ENCODE results near the gene DCAF12.

The DCAF12 gene

DNA sequence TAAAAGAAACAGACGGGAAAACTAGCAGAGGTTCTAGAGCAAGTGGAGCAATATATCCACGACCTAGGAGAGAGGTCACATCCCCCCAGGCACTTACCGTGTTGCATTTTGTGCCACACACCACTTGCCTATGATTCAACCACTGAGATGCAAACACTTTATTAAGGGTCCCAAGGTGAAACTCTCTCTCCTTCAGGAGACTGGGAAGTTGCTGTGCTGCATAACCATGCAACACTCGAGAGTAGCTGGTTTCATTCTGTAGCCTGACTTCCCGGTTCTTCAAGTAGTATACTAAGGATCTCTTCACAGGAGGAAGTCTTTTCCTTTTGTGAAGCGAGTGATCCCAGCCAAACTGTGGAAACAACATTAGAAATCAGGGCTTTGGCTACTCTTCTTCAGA, 1.6 kb downstream of the DCAF12 start:
- no peak for DNase-seq

DNA sequence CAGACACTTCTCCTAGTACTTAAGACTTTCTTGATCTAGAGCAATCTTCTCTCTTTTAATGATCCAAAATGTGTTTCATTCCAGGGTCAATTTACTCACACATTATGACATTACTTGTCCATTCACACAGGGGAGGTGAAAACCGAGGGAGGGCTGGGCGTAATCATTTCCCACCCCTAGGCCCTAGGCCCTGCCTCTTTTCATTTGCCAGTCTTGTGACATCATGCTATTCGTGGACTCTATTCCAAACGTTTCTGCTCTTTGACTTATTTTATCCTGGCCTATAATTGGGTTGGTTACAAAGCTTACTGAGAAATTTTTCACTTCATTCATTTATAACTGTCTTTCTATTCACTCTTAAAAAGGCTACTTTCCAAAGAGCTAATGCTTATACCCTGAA, 2.4 kb downstream of the DCAF12 start:
- DNase-seq, result peak; percentile 28

DNA sequence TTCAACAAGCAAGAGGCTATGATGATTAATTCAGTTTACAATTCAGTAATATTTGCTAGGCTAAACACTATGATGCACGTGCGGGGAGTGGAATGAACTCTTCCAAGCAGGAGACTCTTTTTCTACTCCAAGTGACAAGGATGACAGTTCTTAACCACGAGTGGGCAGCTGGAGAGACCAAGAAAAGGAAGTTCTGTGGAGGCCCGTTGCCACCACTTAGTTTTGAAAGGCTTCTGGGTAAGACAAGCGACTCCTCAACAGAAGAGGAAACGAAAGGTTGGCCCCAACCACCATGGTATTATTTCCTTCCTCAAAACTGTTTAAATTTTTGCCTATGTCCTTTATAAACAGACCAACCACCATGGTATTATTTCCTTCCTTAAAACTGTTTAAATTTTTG, 2.8 kb downstream of the DCAF12 start:
- peak; percentile 22 for DNase-seq

DNA sequence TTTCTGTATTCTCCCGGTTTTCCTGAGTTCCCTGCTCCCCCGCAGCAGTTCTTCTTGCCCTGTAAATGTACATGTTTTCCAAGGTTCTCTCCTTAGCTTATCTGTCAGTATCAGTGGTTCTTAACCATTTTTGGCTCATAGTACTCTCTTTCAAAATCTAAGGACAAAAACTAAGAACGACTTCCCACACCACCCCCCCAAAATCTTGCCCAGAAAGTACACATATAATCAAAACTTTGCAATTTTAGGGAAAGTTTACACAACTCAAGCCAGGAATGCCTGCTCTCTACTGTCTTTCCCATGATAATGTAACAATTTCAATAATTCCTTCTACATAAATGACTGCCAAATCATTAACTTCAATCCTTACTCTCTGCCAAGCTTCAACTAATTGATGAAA, 4.5 kb downstream of the DCAF12 start:
- no peak for DNase-seq

DNA sequence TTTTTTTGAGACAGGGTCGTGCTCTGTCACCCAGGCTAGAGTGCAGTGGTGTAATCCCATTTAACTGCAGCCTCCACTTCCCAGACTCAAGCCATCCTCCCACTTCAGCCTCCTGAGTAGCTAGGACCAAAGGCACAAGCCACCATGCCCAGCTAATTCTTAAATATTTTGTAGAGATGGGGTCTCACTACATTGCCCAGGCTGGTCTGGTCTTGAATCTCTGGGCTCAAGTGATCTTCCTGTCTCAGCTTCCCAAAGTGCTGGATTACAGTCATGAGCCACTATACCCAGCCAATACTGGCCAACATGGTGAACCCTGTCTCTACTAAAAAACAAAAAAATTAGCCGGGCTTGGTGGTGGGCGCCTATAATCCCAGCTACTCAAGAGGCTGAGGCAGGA, 6.8 kb downstream of the DCAF12 start:
- DNase-seq, result no peak

DNA sequence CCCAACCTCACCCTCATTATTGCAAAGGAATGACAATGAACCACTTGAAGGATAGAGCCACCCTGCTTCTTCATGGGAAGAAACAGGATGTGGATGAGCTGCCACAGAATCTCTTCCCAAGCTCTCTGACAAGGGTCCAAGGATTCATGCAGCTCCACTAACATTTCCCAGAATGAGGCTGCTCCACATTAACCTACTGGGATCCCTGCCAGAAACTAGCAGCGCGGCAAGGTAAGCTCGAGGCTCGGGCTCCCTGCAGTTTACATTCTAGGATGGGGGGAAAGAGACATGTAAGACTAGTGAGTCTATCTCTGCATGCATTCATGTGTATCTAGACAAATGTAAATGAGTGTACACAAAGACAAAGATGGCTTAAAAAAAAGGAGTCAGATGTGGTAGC, 12.1 kb downstream of the DCAF12 start:
- no peak for DNase-seq

DNA sequence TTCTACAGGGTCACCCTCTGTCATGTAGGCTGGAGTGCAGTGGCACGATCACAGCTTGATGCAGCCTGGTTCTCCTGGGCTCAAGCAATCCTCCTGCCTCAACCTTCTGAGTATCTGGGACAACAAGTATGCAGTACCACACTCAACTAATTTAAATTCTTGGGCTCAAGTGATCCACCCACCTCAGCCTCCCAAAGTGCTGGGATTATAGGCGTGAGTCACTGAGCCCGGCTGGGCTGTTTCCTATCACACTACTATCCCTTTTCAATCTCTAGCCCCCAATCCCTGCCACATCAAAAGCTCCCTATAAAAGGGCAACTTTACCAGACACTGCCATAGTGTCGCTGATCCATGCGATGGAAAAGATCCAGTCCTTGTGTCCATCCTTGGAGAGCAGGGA, 20.4 kb downstream of the DCAF12 start:
- no peak for DNase-seq

DNA sequence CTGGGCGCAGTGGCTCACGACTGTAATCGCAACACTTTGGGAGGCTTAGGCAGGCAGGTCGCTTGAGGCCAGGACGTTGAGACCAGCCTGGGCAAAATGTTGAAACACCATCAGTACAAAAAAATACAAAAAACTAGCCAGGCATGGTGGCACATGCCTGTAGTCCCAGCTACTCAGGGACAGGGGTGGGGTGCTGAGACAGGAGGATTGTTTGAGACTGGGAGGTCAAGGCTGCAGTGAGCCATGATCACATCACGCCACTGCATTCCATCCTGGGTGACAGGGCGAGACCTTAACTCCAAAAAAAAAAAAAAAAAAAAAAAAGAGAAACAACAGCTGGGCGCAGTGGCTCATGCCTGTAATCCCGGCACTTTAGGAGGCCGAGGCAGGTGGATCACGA, 23.7 kb downstream of the DCAF12 start:
- no peak for DNase-seq

DNA sequence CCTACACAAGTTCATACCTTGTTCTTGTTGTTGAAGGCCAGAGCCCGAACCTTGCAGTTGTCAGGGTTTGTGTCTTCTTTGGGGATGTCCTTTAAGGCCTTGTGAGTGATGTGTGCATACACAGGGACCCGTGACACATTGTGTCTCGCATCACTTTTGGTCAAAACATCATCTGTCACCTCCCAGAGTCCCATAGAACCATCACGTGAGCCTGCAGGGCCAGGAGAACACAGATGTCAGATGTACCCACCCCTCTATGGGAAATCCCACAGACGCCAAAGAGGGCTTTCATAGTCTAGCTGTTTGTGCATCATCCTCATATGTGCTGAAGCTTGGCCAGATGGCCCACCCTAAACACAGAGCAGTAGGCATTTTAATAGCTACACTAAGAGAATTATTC, 28.2 kb downstream of the DCAF12 start:
- no peak for DNase-seq

DNA sequence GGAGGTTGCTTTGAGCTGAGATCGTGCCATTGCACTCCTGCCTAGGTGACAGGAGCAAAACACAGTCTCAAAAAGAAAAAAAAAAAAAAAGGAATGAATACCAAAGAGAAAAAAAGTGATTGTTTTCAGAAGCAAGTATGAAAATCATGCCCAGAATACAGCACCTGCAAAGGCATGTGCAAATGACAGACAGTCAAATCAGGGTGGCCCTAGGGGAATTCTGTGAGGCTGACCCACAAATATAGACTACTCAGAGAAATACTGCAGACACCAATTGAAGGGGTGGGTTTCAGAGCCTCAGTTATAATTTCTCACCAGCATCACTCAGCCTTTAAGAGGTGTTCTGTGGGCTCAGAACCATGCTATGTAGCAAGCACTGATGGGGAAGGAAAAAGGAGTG, 28.6 kb downstream of the DCAF12 start:
- no peak for DNase-seq

DNA sequence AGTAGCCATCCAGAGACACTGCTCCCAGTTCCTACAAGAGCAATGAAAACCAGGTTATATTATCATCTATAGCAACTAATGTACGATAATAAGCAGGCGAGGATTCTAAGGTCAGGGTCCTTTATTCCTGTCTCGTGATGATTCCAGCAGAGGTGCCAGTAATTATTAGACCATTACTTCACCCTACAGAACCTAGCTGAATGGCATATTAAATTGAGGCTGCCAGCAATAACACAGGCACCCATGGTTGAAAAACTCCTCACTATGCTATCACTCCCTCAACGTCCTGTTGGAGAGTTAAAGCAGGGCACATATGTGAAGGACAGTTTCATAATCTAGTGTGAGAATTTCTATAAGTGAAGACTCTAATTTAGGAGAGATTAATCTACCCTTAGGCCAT, 29.7 kb downstream of the DCAF12 start:
- DNase-seq, result no peak

DNA sequence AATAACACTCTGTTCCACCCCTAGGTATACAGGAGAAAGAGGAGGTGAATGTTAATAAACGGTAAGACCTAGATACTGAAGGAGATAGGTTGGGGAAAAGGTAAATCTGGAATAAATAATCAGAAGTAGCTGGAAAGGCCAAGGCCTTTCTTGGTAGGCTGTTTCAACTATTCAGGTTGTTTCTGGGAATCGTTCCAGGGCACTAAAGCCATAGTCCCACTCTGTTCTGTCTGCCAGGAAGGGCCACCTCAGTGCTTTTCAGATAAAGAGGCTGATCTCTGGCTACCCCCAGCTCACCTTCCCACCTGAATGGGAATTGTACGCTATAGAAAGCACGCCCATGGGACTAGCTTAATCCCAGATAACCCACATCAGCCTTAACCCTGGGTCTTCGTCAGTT, 32.9 kb downstream of the DCAF12 start:
- DNase-seq, result no peak

DNA sequence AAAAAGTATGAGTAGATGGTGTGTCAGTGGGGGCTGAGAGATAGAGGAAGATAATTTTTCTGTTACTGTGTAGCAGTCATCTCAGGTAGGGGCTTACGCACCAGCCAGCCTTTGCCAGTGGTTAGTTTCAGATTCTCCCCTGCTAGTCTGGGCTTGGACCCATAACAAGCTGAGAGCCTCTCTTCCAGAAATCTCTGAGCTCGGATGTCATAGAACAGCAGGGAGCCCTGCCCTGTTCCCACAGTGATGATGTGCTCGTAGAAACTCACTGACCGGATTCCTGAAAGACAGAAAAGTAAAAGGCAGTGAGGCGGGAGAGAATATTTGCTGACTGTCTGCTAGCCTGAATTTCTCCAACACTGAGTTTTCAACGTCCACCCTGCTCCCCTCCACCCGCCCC, 37.2 kb downstream of the DCAF12 start:
- DNase-seq, result no peak

DNA sequence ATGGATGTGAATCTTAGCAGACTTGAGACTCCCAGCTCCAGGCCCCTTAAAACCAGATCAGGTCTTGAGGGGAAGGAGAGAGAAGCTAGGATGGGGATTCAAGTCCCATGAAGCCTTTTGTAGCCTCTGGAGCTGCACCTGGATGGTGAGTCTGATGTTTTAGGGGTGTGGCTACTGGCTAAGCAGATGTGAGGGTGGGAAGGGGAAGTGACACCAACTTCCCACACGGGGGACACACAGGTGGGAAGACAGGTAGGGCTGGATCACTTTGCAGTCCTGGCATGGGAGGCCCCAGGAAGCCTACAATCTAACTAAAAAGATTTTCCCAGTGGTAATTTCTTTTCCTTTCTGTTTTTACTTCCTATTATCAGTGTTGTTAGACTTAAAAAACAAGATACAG, 39.1 kb downstream of the DCAF12 start:
- no peak for DNase-seq

DNA sequence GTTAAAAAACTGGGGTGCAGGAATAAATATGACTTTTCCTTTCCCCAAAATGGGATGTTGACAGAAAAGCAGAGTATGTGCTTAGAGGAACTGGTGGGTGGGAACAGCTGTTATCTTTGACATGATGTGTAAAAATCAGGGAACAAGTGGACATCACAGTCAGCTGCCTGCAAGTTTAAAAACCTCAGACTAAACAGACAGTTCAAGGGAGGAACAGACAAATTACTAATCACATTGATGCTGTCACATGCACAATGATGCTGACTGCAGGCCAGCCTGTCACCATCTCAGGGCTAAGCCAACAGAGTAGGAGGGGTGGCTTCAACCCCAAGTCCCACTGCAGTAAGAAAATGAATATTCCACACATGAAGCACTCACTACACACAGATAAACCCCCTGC, 39.6 kb downstream of the DCAF12 start:
- no peak for DNase-seq

DNA sequence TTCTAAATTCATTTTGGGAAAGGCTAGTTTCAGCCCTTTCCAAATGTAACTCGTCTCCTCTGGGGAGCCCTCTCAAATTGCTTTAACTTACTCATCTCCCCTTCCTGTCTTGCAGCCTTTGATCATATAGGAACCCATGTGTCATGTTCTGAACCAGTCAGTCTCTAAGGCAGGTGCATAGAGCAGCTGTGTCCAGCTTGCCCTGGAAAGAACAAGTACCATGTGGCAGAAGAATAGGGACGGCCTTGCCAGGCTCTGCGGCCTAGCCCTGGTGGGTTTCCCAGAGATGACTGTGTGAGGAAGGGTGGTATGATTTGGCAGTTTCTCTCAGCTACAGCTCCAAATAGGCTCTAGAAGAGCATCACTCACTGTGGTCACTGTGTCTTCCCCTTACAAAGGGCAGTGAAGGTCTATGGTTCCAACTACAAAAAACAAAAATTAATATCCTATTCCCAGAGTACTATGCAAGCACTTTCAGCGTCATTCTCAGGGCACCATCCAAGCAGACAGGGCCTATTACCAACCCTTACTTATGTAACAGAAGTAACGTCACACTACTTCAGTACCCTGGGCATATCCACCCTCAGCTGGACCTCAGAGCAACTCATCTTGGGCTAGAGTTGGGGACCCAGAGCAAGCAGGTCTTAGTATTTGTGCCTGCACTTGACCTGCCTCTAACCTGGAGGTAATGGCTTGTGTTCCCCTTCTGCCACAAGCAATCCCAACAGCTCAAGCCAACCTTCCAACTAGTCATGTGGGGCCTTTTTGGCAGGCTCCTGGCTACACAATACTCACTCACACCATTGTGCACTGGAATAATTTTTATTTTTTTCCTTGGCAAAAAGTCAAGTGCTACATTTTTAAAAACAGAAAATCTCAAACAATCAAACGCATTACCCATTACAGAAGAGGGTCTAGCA, 40.7 kb downstream of the DCAF12 start:
- peak; percentile 13 for DNase-seq

DNA sequence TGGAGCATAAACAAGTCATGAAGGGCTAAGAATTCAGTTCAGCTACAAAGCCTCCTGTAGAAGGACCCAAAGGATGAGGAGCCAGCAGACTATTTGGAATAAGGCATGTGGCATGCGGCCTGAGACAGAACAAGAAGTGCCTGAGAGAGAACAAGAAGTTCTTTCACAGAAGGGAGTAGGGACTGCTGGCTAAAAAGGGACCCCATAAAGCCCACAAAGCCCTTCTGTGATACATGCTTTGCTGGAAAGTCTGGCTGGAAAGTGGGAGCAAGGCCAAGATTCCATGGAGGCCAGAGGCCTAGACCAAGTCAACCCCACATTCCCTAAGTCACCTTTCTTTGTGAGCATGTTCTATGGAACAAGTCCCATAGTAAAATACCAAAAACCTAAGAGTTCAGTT, 41.9 kb downstream of the DCAF12 start:
- DNase-seq, result no peak

DNA sequence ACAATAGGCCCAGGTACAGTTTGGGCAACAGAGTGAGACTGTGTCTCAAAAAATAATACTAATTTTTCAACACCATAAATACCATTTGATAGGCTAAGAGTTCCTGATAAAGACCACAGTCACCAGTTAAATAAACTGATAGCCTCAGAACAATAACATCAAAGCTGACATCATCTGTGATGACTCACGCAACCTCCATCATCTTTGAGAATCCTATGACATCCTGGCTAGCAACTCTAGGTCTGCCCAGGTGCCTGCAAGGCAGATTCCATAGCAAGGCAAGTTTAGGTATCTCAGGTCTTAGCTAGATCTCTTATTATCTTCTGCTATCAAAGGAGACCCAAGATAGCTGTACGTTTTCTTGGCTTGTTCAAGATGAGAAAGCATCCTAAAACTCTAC, 47.3 kb downstream of the DCAF12 start:
- peak; percentile 8 for DNase-seq

DNA sequence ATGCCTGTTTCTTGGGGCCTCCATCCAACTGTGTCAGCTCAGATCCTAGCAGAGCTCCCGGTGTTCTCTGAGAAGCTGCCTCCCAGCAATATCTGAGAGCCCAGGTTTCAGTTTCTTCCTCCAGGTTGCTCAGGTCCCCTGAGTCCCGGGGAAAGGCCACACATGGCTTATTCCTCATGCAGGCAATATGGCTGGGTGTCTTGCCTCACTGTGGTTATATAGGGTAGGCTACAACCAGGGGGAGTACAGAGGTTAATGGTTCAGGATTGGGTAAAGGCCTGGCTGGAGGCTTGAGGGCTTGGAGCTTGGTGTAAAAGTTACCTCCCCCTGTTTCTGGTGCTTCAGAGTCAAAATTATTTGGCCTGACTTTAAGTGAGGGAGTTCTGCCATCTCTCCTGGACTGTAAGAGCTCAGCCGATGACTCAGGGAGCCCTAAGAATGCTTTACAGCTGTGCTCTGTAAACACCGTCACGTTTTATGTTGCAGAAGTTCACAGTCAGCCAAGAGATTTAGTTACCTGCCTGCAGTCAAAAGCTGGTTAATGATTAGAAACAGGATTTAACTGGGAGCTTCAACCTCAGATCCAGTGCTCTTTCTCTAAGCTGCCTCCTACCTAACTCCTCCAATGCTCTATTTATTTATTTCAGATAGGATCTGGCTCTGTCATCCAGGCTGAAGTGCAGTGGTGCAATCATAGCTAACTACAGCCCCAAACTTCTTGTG, 53.5 kb downstream of the DCAF12 start:
- no peak for DNase-seq

DNA sequence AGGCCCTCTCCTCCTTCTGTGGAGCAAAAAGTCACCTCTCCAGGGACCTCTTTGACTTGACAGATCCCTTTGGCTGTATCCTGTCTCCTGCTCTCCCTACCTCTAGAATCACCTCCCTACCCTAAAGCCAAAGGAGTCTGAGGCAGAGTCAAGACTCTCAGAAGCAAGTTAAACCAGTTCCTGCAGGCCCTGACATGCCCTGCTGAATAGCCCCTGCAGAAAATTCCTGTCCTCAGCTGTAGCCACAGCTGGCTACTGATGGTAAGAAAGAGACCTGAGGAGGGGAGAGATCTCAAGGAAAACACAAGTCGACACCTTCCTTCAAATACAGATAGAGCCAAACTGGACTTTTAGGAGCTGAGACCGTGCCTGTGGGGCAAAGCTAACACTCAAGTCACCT, 54.1 kb downstream of the DCAF12 start:
- no peak for DNase-seq

DNA sequence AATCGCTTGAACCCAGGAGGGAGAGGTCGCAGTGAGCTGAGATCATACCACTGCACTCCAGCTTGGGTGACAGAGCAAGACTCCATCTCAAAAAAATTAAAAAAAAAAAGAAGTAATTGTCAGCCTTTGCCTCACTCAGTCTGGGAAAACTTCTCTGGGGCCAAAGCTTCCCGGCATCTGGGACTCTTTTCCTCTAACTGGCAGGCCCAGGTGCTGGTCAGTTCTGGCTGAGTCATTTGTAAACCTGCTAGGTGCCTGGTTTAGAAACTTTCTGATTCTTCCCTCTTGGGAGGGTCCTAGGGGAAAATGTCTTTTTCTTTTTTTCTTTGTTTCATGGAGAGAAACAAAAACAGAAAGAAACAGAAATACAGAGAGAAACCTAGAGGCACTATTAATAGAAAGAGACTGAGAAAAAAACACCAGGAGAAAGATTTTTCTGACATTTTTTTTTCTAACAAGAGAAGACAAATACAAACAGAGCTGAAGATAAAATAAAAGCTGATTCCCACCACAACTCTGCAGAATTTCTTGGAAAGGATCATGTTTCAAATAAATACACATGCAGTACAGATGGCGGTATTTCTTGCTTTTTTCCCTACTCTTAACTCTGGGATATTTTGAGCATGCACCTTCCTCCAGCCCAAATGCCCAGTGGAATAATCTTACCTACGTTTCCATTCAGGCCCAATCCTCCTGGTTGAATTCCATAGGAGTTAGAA, 55.7 kb downstream of the DCAF12 start:
- DNase-seq, result no peak

DNA sequence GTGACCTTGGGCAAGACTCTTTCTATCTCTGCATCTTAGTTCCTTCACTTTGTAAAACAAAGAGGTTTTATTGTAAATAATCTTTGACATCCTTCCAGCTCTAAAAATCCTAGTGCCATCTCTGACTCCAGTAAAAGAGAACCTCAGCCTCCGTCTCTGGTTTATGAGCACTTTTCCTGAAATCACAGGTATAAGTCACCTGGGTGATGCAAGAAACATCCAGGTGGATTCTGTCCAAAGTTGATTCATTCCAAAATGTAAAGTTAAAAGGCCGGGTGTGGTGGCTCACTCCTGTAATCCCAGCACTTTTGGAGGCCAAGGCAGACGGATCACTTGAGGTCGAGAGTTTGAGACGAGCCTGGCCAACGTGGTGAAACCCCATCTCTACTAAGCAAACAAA, 56.7 kb downstream of the DCAF12 start:
- DNase-seq, result no peak

DNA sequence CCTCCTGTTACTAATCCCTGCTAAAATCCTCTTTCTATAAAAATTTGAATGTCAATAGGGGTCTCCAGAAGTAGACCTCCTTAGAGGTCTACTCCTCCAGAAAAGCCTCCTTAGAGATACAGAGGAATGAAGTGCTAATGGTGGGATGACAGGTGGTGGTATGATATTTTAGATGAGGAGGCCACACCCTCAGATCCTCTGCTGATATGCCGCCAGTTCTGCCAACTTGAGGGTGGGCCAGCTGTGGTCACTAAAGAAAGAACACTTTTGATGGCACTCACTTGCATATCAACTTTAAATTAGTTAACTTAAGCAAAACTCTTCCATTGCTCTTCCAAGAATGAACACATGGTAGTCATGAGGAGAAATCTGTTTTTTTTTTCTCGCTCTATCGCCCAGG, 61.0 kb downstream of the DCAF12 start:
- no peak for DNase-seq

DNA sequence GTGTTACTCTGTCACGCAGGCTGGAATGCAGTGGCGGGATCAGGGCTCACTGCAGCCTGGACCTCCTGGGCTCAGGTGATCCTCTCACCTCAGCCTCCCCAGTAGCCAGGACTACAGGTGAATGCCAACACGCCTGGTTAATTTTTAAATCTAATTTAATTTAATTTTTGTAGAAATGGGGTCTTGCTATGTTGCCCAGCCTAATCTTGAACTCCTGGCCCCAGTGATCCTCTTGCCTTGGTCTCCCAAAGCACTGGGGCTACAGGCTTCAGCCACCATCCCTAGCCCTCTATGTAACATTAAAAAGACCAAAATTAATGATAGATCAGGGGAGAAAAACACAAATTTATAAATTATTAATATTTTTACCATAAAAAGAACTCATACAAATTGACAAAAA, 66.5 kb downstream of the DCAF12 start:
- no peak for DNase-seq
